ENCODE measurements around the gene PSAP.

Gene PSAP

DNA sequence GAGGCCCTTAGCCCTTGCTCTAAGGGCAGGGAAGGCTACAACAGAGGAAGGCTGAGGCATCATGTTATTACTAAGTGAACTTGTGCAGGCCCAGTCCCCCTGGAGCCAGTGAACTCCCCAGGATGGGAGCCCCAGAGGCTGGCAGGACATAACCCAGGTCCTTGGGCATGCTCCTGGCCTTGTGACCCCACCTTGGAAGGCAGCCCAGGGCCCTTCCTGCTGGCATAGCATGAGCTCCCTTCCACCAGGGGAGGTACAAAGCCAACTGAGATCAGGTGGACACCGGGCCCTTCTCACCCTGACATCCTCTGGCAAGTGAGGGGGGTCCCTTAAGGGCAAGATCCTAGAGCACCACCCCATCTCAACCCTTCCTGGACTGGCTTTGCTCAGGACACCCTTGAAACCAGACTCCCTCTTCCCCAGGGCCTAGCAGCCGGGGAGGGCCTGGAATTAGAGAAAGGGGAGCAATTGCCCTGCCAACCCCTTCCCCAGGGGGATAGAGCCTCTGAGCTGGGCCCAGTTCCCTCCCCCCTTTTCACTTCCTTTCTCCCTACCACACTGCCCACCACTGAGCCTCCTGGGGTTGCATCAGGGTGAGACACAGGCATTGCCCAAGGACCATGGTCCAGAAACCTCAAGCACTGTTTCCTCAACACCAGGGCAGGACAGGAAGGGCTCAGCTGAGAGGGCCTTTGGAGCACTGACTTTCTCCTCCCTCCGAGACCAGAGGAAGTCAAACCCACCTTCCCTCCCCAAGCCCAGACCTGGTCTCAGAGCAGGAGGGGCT lies 75.9 kb downstream of the PSAP start:
- no peak for DNase-seq (ENCODE audit: extremely low read depth, low read depth)
- TF ChIP-seq CTCF (IDR thresholded peaks at IDR 0.05; ENCODE audit: low read depth, low read length) = no peak

DNA sequence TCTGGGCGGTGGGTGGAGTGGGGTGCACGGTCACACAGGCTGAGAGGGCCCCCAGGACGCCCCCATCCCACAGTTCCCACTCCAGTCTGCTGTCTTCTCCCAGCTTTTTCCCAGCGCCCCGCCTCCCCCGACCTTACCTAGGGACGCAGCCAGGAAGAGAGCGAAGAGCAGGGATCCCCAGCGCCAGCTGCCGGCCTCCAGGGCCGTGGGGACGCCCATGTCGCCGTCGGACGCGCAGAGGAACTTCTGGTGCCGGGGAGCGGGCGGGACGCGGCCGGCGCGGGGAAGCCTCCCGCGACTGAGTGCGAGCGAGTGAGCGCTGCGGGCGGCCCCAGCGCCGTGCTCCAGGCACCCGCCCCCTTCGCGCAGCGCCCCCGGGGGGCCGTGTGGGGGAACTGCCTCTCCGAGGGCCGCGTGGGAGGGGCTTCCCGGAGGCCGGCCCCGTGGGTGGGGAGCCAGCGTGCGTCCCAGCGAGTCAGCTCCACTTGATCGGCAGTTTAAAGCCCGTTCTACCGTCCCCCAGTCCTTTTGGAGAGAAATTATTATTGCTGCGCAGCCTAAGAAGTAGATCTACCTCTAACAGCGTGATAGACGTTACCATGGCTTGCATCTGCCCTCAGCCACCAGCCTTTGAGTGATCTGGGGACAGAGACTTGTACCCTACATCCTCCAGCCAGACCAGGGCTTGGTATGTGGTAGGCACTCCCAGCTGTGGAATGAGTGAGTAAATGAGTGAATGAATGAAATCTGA lies 77.7 kb downstream of the PSAP start, which contains the start of gene VSIR:
VSIR (minus strand) TSS at position 300 of the 751 bp plus-strand sequence; CDS start at position 219, 81 bp downstream.
- peak; percentile 61 for TF ChIP-seq CTCF (IDR thresholded peaks at IDR 0.05; ENCODE audit: low read depth, low read length)
- DNase-seq (ENCODE audit: extremely low read depth, low read depth) = peak; percentile 52

DNA sequence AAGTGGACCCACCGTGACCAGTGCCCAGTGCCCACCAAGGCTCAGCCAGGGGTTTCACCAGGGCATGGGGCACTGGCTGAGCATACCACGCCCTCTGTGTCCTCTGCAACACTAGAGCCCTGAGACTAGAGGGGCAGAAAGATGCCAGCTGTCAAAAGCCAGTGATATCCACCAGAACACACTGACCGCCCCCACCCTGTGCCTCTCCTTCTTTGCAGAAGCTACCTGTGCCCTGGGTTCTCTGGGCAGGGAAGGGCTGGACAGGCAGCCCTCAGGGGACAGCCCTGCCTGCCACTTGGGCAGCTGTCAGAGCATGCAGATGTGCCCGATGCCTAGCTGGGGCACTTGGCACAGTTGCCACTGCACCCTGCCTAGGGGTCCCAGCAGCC lies 78.2 kb downstream of the PSAP start:
- DNase-seq (ENCODE audit: extremely low read depth, low read depth) = no peak
- no peak for TF ChIP-seq CTCF (IDR thresholded peaks at IDR 0.05; ENCODE audit: low read depth, low read length)

DNA sequence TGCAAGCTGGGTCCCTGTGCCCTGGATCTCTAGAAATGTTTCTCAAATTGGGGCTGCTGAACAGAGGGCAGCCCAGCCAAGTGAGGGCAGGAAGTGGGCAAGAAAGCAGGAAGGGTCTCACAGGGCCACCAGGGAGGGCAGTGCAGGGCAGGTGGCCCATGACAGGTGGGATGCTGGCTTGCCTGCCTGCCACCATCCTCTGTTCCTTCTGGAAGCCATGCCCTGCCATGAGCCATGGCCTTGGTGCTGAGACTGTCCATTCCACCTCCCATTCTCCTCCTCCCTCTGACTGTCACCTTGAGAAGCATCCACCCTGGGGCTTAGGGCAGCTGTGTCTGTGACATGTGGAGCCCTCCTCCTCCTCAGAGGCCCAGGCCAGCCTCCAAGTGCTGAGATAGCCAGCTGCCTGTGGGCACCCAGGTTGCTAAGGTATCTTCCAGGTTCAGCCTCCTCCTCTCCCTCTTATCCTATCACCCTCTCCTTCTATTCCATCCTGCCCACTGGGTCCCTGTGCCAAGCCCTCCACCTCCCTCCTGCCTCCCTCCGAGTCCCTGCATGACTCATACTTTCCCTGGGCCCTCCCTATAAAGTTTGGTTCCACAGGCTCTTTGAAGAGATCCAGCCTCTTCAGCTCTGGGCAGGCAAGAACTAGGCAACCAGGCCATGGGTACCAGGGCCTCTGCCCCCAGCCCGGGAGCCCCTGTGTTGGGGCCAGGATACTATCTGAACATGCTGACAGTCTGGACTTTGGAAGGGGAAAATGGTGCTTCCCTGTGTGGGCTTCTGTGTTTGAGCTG lies 79.0 kb downstream of the PSAP start:
- no peak for DNase-seq (ENCODE audit: extremely low read depth, low read depth)
- TF ChIP-seq CTCF (IDR thresholded peaks at IDR 0.05; ENCODE audit: low read depth, low read length) = no peak

GRCh38 chr10:71771204-71771603 lies 79.8 kb downstream of the PSAP start:
- TF ChIP-seq CTCF (IDR thresholded peaks at IDR 0.05; ENCODE audit: low read depth, low read length) = no peak
- DNase-seq (ENCODE audit: extremely low read depth, low read depth) = no peak

- no peak for TF ChIP-seq CTCF (IDR thresholded peaks at IDR 0.05; ENCODE audit: low read depth, low read length)
- no peak for DNase-seq (ENCODE audit: extremely low read depth, low read depth)
Observed at GRCh38 chr10:71770789-71771188, 80.3 kb downstream of the PSAP start.
